HEK293 (cell line): ENCODE measurements around the gene NFKBIB.

Experiments
- CTCF ChIP-seq: fragments of 450-650 bp; formaldehyde crosslinking; IDR thresholded peaks from 2 replicates; pipeline ENCODE4 v1.5.1; 2016; ENCODE audit warnings: missing biosample characterization, missing genetic modification characterization
- SETDB1 ChIP-seq: IDR thresholded peaks from one replicate; pipeline ENCODE4 v1.6.1; 2017; ENCODE audit warnings: mild to moderate bottlenecking, low read length, moderate library complexity, mixed read lengths; ENCODE audit not compliant: insufficient read length
- ZNF121 ChIP-seq: fragments of 450-650 bp; formaldehyde crosslinking; IDR thresholded peaks from 2 replicates; pipeline ENCODE4 v1.5.1; 2016; ENCODE audit warnings: missing biosample characterization, missing genetic modification characterization
- ZNF140 ChIP-seq: fragments of 450-650 bp; formaldehyde crosslinking; IDR thresholded peaks from 2 replicates; pipeline ENCODE4 v1.5.1; 2016; ENCODE audit warnings: missing biosample characterization, missing genetic modification characterization
- ZNF175 ChIP-seq: fragments of 450-650 bp; formaldehyde crosslinking; IDR thresholded peaks from 2 replicates; pipeline ENCODE4 v1.5.1; 2016; ENCODE audit warnings: missing biosample characterization, missing genetic modification characterization
- ZNF211 ChIP-seq: fragments of 450-650 bp; formaldehyde crosslinking; IDR thresholded peaks from 2 replicates; pipeline ENCODE4 v1.5.1; 2016; ENCODE audit warnings: low read depth, missing biosample characterization, missing genetic modification characterization
- ZNF274 ChIP-seq, 2 experiments: fragments of 200-500 bp in 1 of 2; fragments of 450-650 bp in 1 of 2; sonication (Bioruptor generic) in 1 of 2; formaldehyde crosslinking in 1 of 2; IDR thresholded peaks; 2 replicates each; pipeline versions ENCODE4 v1.5.1 to v1.6.1; 2014 to 2016; ENCODE audit warnings: borderline replicate concordance in 1 of 2, inconsistent platforms in 1 of 2, low read length in 1 of 2, missing biosample characterization in 1 of 2, missing genetic modification characterization in 1 of 2
- ZNF501 ChIP-seq: fragments of 450-650 bp; formaldehyde crosslinking; IDR thresholded peaks from 2 replicates; pipeline ENCODE4 v1.5.1; 2016; ENCODE audit warnings: missing biosample characterization, missing genetic modification characterization
- ZNF626 ChIP-seq: fragments of 450-650 bp; sonication (Bioruptor Pico); formaldehyde crosslinking; IDR thresholded peaks from 2 replicates; pipeline ENCODE4 v1.5.1; 2018; ENCODE audit warnings: missing biosample characterization, missing genetic modification characterization, inconsistent platforms
- ZNF629 ChIP-seq: fragments of 450-650 bp; formaldehyde crosslinking; IDR thresholded peaks from 2 replicates; pipeline ENCODE4 v1.5.1; 2017; ENCODE audit warnings: missing biosample characterization, missing genetic modification characterization
- ZNF670 ChIP-seq: fragments of 450-650 bp; formaldehyde crosslinking; IDR thresholded peaks from 2 replicates; pipeline ENCODE4 v1.5.1; 2016; ENCODE audit warnings: missing biosample characterization, missing genetic modification characterization, low read depth
- TF ChIP-seq, protein P1 (sequence below): IDR thresholded peaks from 2 replicates; pipeline ENCODE4 v1.6.1; 2011; ENCODE audit warnings: mild to moderate bottlenecking, low read depth, low read length, borderline replicate concordance
- TF ChIP-seq, protein P2 (sequence below): fragments of 450-650 bp; formaldehyde crosslinking; IDR thresholded peaks from 2 replicates; pipeline ENCODE4 v1.5.1; 2016; ENCODE audit warnings: missing biosample characterization, missing genetic modification characterization, low read depth

GRCh38 chr19:38889803-38890202 is 10.0 kb upstream of the NFKBIB start:
- no peak for TF ChIP-seq ZNF175 (tag by site-specific recombination)
- no peak for TF ChIP-seq ZNF274 (IDR thresholded peaks at IDR 0.05; ENCODE audit: low read length)
- TF ChIP-seq ZNF274 (tag by site-specific recombination; IDR thresholded peaks at IDR 0.05; ENCODE audit: borderline replicate concordance) = no peak
- TF ChIP-seq ZNF626 (tag by site-specific recombination) = no peak
- TF ChIP-seq ZNF140 (tag by site-specific recombination) = no peak
- TF ChIP-seq ZNF629 = no peak
- TF ChIP-seq SETDB1 = no peak
- no peak for TF ChIP-seq CTCF (tag by site-specific recombination)
- TF ChIP-seq ZNF211 (tag by site-specific recombination) = no peak
- TF ChIP-seq ZNF121 (tag by site-specific recombination) = no peak
- TF ChIP-seq ZNF501 (tag by site-specific recombination) = no peak
- TF ChIP-seq ZNF670 (tag by site-specific recombination) = no peak
- TF ChIP-seq, protein P1, sequence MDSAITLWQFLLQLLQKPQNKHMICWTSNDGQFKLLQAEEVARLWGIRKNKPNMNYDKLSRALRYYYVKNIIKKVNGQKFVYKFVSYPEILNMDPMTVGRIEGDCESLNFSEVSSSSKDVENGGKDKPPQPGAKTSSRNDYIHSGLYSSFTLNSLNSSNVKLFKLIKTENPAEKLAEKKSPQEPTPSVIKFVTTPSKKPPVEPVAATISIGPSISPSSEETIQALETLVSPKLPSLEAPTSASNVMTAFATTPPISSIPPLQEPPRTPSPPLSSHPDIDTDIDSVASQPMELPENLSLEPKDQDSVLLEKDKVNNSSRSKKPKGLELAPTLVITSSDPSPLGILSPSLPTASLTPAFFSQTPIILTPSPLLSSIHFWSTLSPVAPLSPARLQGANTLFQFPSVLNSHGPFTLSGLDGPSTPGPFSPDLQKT = no peak
- TF ChIP-seq, protein P2, sequence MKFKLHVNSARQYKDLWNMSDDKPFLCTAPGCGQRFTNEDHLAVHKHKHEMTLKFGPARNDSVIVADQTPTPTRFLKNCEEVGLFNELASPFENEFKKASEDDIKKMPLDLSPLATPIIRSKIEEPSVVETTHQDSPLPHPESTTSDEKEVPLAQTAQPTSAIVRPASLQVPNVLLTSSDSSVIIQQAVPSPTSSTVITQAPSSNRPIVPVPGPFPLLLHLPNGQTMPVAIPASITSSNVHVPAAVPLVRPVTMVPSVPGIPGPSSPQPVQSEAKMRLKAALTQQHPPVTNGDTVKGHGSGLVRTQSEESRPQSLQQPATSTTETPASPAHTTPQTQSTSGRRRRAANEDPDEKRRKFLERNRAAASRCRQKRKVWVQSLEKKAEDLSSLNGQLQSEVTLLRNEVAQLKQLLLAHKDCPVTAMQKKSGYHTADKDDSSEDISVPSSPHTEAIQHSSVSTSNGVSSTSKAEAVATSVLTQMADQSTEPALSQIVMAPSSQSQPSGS (tag by site-specific recombination) = no peak
